K562 (cell line): ENCODE data around the gene IMPDH2. TPM values are rescaled to one million over a fixed set of nuclear protein-coding genes. Genes with fewer than 3 reads are reported as not detected.
A peak's percentile ranks its signal among the peaks of the same experiment; 100 is the strongest.

ENCODE experiments used
- ATAC-seq: fragments of 200-7000 bp; cut with Tn5 transposase; 3 replicates; pipeline ENCODE4 v1.9.1; 2020; ENCODE audit warnings: moderate library complexity
- BruUV-seq: library from RNA; stranded (reverse); fragments of 400-500 nt; replicated peaks from 2 replicates; lab custom pipeline; 2021; lab: Mats Ljungman, UMichigan
- CTCF ChIA-PET: fragments of 300-600 bp; formaldehyde crosslinking; extraction: SDS; loops from one replicate; lab custom pipeline; 2021; ENCODE audit warnings: low intra/inter-chr PET ratio; lab: Yijun Ruan, JAX
- POLR2A ChIA-PET: fragments of 300-600, 350-650 bp; sonication (Branson Sonifier 250); formaldehyde crosslinking; extraction: SDS; loops from one replicate; lab custom pipeline; 2021; ENCODE audit warnings: antibody characterized with exemption, inconsistent platforms; lab: Yijun Ruan, JAX
- DNase-seq, 4 experiments: peaks; one replicate each; pipeline versions ENCODE4 v3.0.0 to v3.0.0-alpha.2; 2011 to 2018; ENCODE audit warnings: low spot score in 3 of 4, mixed read lengths in 3 of 4; ENCODE audit errors: extremely low read depth in 1 of 4
- FAIRE-seq: peaks from 2 replicates; lab custom pipeline; 2011; peaks lifted over from hg19 to GRCh38; lab: Jason Lieb, UNC
- H2AFZ ChIP-seq: 2 replicates; pipeline ENCODE4 v1.6.0; 2011; ENCODE audit warnings: low read depth, low read length, control low read depth, inconsistent platforms
- H3K27ac ChIP-seq: fragments of 200-600 bp; 3 replicates; pipeline ENCODE4 v1.8.0; 2011; ENCODE audit warnings: low read depth, mild to moderate bottlenecking, control low read depth, inconsistent platforms, low read length, moderate library complexity, mixed read lengths; ENCODE audit errors: extremely low read depth
- H3K27me3 ChIP-seq, 2 experiments: fragments of 300-600 bp in 1 of 2; 2 replicates in 1 of 2; 3 replicates in 1 of 2; pipeline versions ENCODE4 v1.6.0 to v1.8.0; 2011; ENCODE audit warnings: inconsistent platforms in 2 of 2, low read length in 2 of 2, mild to moderate bottlenecking in 1 of 2, mixed read lengths in 1 of 2, moderate library complexity in 1 of 2; ENCODE audit not compliant: control insufficient read depth in 2 of 2, insufficient read depth in 2 of 2
- H3K36me3 ChIP-seq: fragments of 300-600 bp; 3 replicates; pipeline ENCODE4 v1.8.0; 2011; ENCODE audit warnings: mild to moderate bottlenecking, low read length, inconsistent platforms; ENCODE audit not compliant: control insufficient read depth, insufficient read depth
- H3K4me1 ChIP-seq, 2 experiments: fragments of 200-600 bp in 1 of 2; replicated peaks in 1 of 2; 2 replicates in 1 of 2; 3 replicates in 1 of 2; pipeline versions ENCODE4 v1.5.1 to v1.8.0; 2011; ENCODE audit warnings: inconsistent platforms in 2 of 2, low read length in 2 of 2, mild to moderate bottlenecking in 1 of 2, mixed read lengths in 1 of 2, moderate library complexity in 1 of 2; ENCODE audit not compliant: control insufficient read depth in 2 of 2, insufficient read depth in 2 of 2
- H3K4me2 ChIP-seq: 2 replicates; pipeline ENCODE4 v1.6.1; 2011; ENCODE audit warnings: low read length, control low read depth, inconsistent platforms, mixed read lengths; ENCODE audit not compliant: insufficient read depth
- H3K4me3 ChIP-seq: fragments of 200-600 bp; sonication (generic), shearing (Covaris generic); 2 replicates; pipeline ENCODE4 v1.5.1; 2016; ENCODE audit warnings: control low read depth, inconsistent platforms
- H3K79me2 ChIP-seq: fragments of 200-600 bp; 3 replicates; pipeline ENCODE4 v1.8.0; 2011; ENCODE audit warnings: low read length, inconsistent platforms; ENCODE audit not compliant: control insufficient read depth, insufficient read depth
- H3K9ac ChIP-seq, 2 experiments: 2 replicates each; pipeline versions ENCODE4 v1.6.0 to v1.6.1; 2011; ENCODE audit warnings: low read depth in 2 of 2, low read length in 2 of 2, control low read depth in 1 of 2, inconsistent platforms in 1 of 2, mild to moderate bottlenecking in 1 of 2, mixed read lengths in 1 of 2; ENCODE audit not compliant: insufficient read depth in 1 of 2
- H3K9me1 ChIP-seq: one replicate; pipeline ENCODE4 v1.6.0; 2011; ENCODE audit warnings: inconsistent platforms, mild to moderate bottlenecking, low read length, moderate library complexity; ENCODE audit not compliant: control insufficient read depth, insufficient read depth
- H3K9me3 ChIP-seq: replicated peaks from 2 replicates; pipeline ENCODE4 v1.5.1; 2011; ENCODE audit warnings: low read depth, low read length, inconsistent platforms; ENCODE audit not compliant: control insufficient read depth, insufficient read depth
- H4K20me1 ChIP-seq: replicated peaks from 2 replicates; pipeline ENCODE4 v1.6.1; 2011; ENCODE audit warnings: low read length, inconsistent platforms, mixed read lengths; ENCODE audit not compliant: control insufficient read depth, insufficient read depth
- BRD9 ChIP-seq: fragments of 450-650 bp; IDR thresholded peaks from 2 replicates; pipeline ENCODE4 v1.6.1; 2018; ENCODE audit warnings: low read depth; ENCODE audit not compliant: partially characterized antibody
- IFI16 ChIP-seq: fragments of 250-450 bp; sonication (Bioruptor Pico); IDR thresholded peaks from 2 replicates; pipeline ENCODE4 v2.1.2; 2022; ENCODE audit warnings: mild to moderate bottlenecking, inconsistent platforms
- POLR2AphosphoS2 ChIP-seq: IDR thresholded peaks from 2 replicates; pipeline ENCODE4 v1.6.1; 2012; ENCODE audit warnings: low read length, improper control_type of control experiment
- ZKSCAN3 ChIP-seq: fragments of 250-450 bp; sonication (Bioruptor Pico); IDR thresholded peaks from 2 replicates; pipeline ENCODE4 v1.4.0; 2020
- WGBS: fragments of 100-300 bp; shearing (Covaris generic); methylation state at CpG from one replicate; pipeline ENCODE4 v1.1.6; 2016; ENCODE audit warnings: low coverage, mixed read lengths; ENCODE audit not compliant: insufficient coverage; ENCODE audit errors: missing lambda C conversion rate; 5-methylcytosine and 5-hydroxymethylcytosine counted together
- in situ Hi-C: fragments of 300-500 bp; cut with MboI; formaldehyde crosslinking; loops from 4 replicates; pipeline ENCODE4 v1.15.0; 2018; ENCODE audit warnings: inconsistent platforms, mixed read lengths
- intact Hi-C: fragments of 100-400 bp; cut with micrococcal nuclease; formaldehyde crosslinking; loops from 2 replicates; pipeline ENCODE4 v1.14.2; 2022
- polyA plus RNA-seq, 8 experiments: library from polyadenylated mRNA; depleted of rRNA in 4 of 8; stranded (reverse) in 5 of 8; unstranded in 3 of 8; fragments of >200 nt; fragmentation: Nextera tagmentation in 2 of 8; fragmentation: Illumina TruSeq in 1 of 8; extraction: Ambion mirVana in 2 of 8; extraction: Trizol in 1 of 8; gene quantifications; 2 replicates each; pipeline versions ENCODE4 v1.2.1 to v1.2.3, GENCODE V29; 2011 to 2014; ENCODE audit warnings: inconsistent platforms in 1 of 8, missing spikeins in 1 of 8
- total RNA-seq, 7 experiments: library from RNA; depleted of rRNA in 6 of 7; stranded (reverse); fragments of >200 nt in 6 of 7; fragmentation: Illumina TruSeq in 2 of 7; extraction: Trizol in 2 of 7; gene quantifications; 2 replicates each; pipeline versions ENCODE4 v1.2.1 to v1.2.3, GENCODE V29; 2011 to 2021; ENCODE audit warnings: low replicate concordance in 1 of 7
- TF ChIP-seq, protein P1 (sequence below): fragments of 250-450 bp; sonication (Bioruptor Pico); IDR thresholded peaks from 2 replicates; pipeline ENCODE4 v1.4.0; 2020; ENCODE audit warnings: mild to moderate bottlenecking
- TF ChIP-seq, protein P2 (sequence below): fragments of 250-450 bp; sonication (Bioruptor Pico); IDR thresholded peaks from 2 replicates; pipeline ENCODE4 v1.8.0; 2022; ENCODE audit warnings: inconsistent platforms
- TF ChIP-seq, protein P3 (sequence below): fragments of 250-450 bp; sonication (Bioruptor Pico); IDR thresholded peaks from 2 replicates; pipeline ENCODE4 v1.9.0; 2021; ENCODE audit warnings: mild to moderate bottlenecking

The IMPDH2 gene
- total and polyA plus RNA-seq, 9 of the 15 experiments (the other 6 are each of a cell fraction or from before 2014, with no cell fraction given) = 318 to 507 (median 366) TPM

DNA sequence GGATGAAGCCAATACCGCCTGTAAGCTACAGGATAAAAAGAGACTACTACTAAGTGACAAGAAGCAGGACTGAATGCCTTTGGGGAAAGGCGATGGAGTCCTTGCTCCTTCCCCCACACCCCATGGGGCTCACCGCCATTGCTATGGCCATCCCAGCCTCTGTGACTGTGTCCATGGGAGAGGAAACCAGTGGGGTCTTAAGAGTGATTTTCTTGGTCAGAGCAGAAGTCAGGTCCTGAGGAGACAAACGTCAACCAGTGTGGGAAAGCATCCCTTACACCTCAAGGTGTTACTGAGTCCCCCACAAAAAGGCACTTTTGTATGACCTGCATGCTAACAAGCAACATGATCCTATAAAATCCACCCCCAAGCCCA is 913 bp downstream of the IMPDH2 start:
- FAIRE-seq = no peak

More for the DNA sequence above, 913 bp downstream of the IMPDH2 start:
- Histone ChIP-seq H3K36me3 (peaks cover 89% of the 10 kb centered on the region), H3K27me3 (no peaks in the 10 kb centered on the region), H3K27ac (peak overlapping the region; percentile 89), H3K79me2 (peaks cover 62% of the 10 kb centered on the region), H3K4me1 (peaks cover 37 to 46% of the 10 kb centered on the region in 2 experiments; a peak in 4 of 5 replicates), H3K4me3 (peak overlapping the region; percentile 74), H3K9me1 (peaks cover 9% of the 10 kb centered on the region), H4K20me1 (peaks cover 12% of the 10 kb centered on the region), H3K4me2 (peak overlapping the region; percentile 100), H3K9me3 (no peaks in the 10 kb centered on the region), H3K9ac (peak overlapping the region; percentile 93 to 97), H2AFZ (no peak overlapping the region)
- WGBS = 5% methylated on average over 4 of the region's 4 CpGs
- ATAC-seq (0 out of 3 replicates have a peak, but pooled peaks have one; percentile 2), DNase-seq (peak in 1 of 4 experiments; percentile 15)
- in situ Hi-C loops (no loop called here), intact Hi-C loops (loop anchor here (2.0 to 10.0 kb wide), 2 partner anchors 67 to 137 kb away; partner anchors contain the start of genes CCDC71 and QRICH1)
- CTCF ChIA-PET = no interaction called here
- TF ChIP-seq ZKSCAN3 (CRISPR knock-in tag) (no peak), POLR2AphosphoS2 (0 out of 2 replicates have a peak, but pooled peaks have one; percentile 6), IFI16 (CRISPR knock-in tag) (no peak), BRD9 (no peak)
- TF ChIP-seq, protein P1, sequence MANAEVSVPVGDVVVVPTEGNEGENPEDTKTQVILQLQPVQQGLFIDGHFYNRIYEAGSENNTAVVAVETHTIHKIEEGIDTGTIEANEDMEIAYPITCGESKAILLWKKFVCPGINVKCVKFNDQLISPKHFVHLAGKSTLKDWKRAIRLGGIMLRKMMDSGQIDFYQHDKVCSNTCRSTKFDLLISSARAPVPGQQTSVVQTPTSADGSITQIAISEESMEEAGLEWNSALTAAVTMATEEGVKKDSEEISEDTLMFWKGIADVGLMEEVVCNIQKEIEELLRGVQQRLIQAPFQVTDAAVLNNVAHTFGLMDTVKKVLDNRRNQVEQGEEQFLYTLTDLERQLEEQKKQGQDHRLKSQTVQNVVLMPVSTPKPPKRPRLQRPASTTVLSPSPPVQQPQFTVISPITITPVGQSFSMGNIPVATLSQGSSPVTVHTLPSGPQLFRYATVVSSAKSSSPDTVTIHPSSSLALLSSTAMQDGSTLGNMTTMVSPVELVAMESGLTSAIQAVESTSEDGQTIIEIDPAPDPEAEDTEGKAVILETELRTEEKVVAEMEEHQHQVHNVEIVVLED (CRISPR knock-in tag) = no peak
- TF ChIP-seq, protein P2, sequence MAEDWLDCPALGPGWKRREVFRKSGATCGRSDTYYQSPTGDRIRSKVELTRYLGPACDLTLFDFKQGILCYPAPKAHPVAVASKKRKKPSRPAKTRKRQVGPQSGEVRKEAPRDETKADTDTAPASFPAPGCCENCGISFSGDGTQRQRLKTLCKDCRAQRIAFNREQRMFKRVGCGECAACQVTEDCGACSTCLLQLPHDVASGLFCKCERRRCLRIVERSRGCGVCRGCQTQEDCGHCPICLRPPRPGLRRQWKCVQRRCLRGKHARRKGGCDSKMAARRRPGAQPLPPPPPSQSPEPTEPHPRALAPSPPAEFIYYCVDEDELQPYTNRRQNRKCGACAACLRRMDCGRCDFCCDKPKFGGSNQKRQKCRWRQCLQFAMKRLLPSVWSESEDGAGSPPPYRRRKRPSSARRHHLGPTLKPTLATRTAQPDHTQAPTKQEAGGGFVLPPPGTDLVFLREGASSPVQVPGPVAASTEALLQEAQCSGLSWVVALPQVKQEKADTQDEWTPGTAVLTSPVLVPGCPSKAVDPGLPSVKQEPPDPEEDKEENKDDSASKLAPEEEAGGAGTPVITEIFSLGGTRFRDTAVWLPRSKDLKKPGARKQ (CRISPR knock-in tag) = no peak
- TF ChIP-seq, protein P3, sequence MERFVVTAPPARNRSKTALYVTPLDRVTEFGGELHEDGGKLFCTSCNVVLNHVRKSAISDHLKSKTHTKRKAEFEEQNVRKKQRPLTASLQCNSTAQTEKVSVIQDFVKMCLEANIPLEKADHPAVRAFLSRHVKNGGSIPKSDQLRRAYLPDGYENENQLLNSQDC = no peak
- POLR2A ChIA-PET = interaction anchor here (0.6 to 2.3 kb wide), 7 partner anchors 9 to 667 kb away, joined by 3 to 15 read pairs (median 3); partner anchors contain the start of genes CELSR3, DALRD3 and WDR6
- BruUV-seq = no TSS peak
